Measurements from ENCODE around the gene ARMH1.

ARMH1 gene

GRCh38 chr1:44723496-44724295, 49.2 kb downstream of the ARMH1 start:
- no peak for TF ChIP-seq CTCF (IDR thresholded peaks at IDR 0.05)
- Histone ChIP-seq H3K4me3 (ENCODE audit: low read depth in 1 of 2, low read length in 1 of 2) (peak overlapping the region; percentile 52 to 55), H3K4me1 (ENCODE audit: control insufficient read depth in 1 of 2, insufficient read depth in 1 of 2, low read depth in 1 of 2, low read length in 1 of 2) (peaks cover 43% of the 10 kb centered on the region in 2 experiments), H3K9me3 (no peaks in the 10 kb centered on the region), H3K36me3 (no peaks in the 10 kb centered on the region), H3K27me3 (no peaks in the 10 kb centered on the region), H3K27ac (peak overlapping the region; percentile 77)

GRCh38 chr1:44724296-44724954, 49.9 kb downstream of the ARMH1 start:
- H3K27ac ChIP-seq = peak overlapping the region; percentile 77
- H3K9me3 ChIP-seq = no peaks in the 10 kb centered on the region
- no peak for TF ChIP-seq CTCF (IDR thresholded peaks at IDR 0.05)
- peak overlapping the region; percentile 52 to 55 for H3K4me3 ChIP-seq (ENCODE audit: low read depth in 1 of 2, low read length in 1 of 2)
- peaks cover 48 to 49% of the 10 kb centered on the region in 2 experiments for H3K4me1 ChIP-seq (ENCODE audit: control insufficient read depth in 1 of 2, insufficient read depth in 1 of 2, low read depth in 1 of 2, low read length in 1 of 2)
- no peaks in the 10 kb centered on the region for H3K27me3 ChIP-seq
- H3K36me3 ChIP-seq = no peaks in the 10 kb centered on the region

- no peak for TF ChIP-seq CTCF (IDR thresholded peaks at IDR 0.05)
- no peaks in the 10 kb centered on the region for H3K9me3 ChIP-seq
- H3K4me1 ChIP-seq (ENCODE audit: control insufficient read depth in 1 of 2, insufficient read depth in 1 of 2, low read depth in 1 of 2, low read length in 1 of 2) = peaks cover 49 to 51% of the 10 kb centered on the region in 2 experiments
- H3K27ac ChIP-seq = peak overlapping the region; percentile 77
- H3K36me3 ChIP-seq = no peaks in the 10 kb centered on the region
- H3K27me3 ChIP-seq = no peaks in the 10 kb centered on the region
- H3K4me3 ChIP-seq (ENCODE audit: low read depth in 1 of 2, low read length in 1 of 2) = peak overlapping the region; percentile 20 to 21
These were observed 50.6 kb downstream of the ARMH1 start for GRCh38 chr1:44724955-44725698.

GRCh38 chr1:44730741-44731512, 56.4 kb downstream of the ARMH1 start, which contains the start of gene RNU5D-1:
Gene RNU5D-1, minus strand, starts transcription at chr1:44731170.
- H3K36me3 ChIP-seq = no peaks in the 10 kb centered on the region
- H3K27ac ChIP-seq = peak within 1 kb of the TSS; percentile 91
- TF ChIP-seq CTCF (IDR thresholded peaks at IDR 0.05) = peak; percentile 85
- H3K27me3 ChIP-seq = no peaks in the 10 kb centered on the region
- H3K4me1 ChIP-seq (ENCODE audit: control insufficient read depth in 1 of 2, insufficient read depth in 1 of 2, low read depth in 1 of 2, low read length in 1 of 2) = peaks cover 16 to 18% of the 10 kb centered on the region in 2 experiments
- H3K9me3 ChIP-seq = no peaks in the 10 kb centered on the region
- peak within 1 kb of the TSS; percentile 63 to 81 for H3K4me3 ChIP-seq (ENCODE audit: low read depth in 1 of 2, low read length in 1 of 2)

- peaks cover 16 to 18% of the 10 kb centered on the region in 2 experiments for H3K4me1 ChIP-seq (ENCODE audit: control insufficient read depth in 1 of 2, insufficient read depth in 1 of 2, low read depth in 1 of 2, low read length in 1 of 2)
- H3K9me3 ChIP-seq = no peaks in the 10 kb centered on the region
- TF ChIP-seq CTCF (IDR thresholded peaks at IDR 0.05) = no peak
- no peak overlapping the region for H3K27ac ChIP-seq
- H3K36me3 ChIP-seq = no peaks in the 10 kb centered on the region
- no peak overlapping the region for H3K4me3 ChIP-seq (ENCODE audit: low read depth in 1 of 2, low read length in 1 of 2)
- H3K27me3 ChIP-seq = no peaks in the 10 kb centered on the region
These were observed 58.9 kb downstream of the ARMH1 start for GRCh38 chr1:44733365-44733764.
